Inflammatory macrophage treated with lipopolysaccharide for 1 hour (primary cell): ENCODE data around the gene GNB4.
A peak's percentile ranks its signal among the peaks of the same experiment; 100 is the strongest.

Experiments used
- DNase-seq, 2 donors: peaks; one replicate each; pipeline ENCODE4 v3.0.0-alpha.2; 2020 to 2022

The GNB4 gene

GRCh38 chr3:179451265-179452175 lies at the start of gene GNB4:
TSS of gene GNB4 (minus strand) at chr3:179451470. CDS start at chr3:179426200, 25,270 bp downstream.
- DNase-seq = peak; percentile 87 to 91

DNA sequence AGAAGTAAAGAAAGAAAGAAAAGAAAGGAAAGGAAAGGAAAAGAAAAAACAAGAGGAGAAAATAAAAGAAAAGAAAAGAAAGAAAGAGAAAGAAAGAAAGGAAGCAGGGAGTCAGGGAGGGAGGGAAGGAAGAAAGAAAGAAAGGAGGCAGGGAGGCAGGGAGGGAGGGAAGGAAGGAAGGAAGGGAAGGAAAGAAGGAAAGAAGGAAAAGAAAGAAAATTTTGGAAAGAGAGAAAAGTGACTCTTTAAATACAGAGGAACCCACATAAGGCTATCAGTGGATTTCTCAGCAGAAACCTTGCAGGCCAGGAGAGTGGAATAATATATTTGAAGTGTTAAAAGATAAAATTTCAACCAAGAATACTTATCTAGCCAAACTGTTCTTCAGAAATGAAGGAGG lies 44.2 kb upstream of the GNB4 start:
- DNase-seq = no peak

- no peak for DNase-seq
Measured at GRCh38 chr3:179493260-179493659, 42.0 kb upstream of the GNB4 start.

DNA sequence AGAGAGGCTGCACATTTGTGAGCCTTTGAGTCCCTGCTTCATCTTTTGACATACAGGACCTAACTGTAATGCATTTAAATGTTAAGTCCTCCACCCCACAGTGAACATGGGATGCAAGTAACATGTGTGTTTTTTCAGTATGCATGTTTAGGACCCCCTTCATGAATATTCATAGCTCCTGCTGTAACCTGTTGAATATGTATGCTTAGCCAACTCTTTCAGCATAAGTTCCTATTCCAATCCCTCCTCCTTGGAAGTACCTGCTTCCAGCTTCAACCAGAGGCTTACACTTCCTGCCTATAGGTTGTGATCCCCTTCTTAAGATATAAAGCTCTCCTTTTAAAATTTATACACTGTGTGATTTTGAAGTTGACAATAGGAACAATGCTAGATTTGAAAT lies 36.9 kb upstream of the GNB4 start:
- no peak for DNase-seq

- no peak for DNase-seq
Measured at GRCh38 chr3:179486806-179487205, 35.5 kb upstream of the GNB4 start.

- no peak for DNase-seq
Measured at GRCh38 chr3:179482857-179483256, 31.6 kb upstream of the GNB4 start.

- no peak for DNase-seq
Measured at GRCh38 chr3:179476215-179476614, 24.9 kb upstream of the GNB4 start.

GRCh38 chr3:179474480-179474879 lies 23.2 kb upstream of the GNB4 start:
- no peak for DNase-seq

DNA sequence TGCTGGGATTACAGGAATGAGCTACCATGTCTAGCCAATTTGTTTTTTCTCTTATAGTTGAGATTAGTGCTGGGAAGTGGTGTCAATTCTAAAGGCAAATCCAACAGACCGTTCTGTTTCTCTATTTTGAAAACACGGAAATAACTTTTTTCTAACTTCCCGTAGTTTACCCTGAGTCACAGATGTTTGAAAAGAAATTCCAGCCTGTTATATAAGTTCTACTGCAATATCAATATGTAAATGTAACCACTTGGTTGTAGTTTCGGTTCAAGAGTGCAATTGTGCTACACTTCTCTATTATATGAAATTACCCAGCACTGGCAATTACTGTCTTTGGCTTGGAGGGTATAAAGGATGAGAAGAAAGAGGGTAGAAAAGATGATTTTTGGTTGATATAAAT lies 22.3 kb upstream of the GNB4 start:
- DNase-seq = peak; percentile 90 to 95

GRCh38 chr3:179464323-179465092 lies 13.2 kb upstream of the GNB4 start:
- no peak for DNase-seq

- DNase-seq = no peak
Measured at GRCh38 chr3:179463319-179463718, 12.0 kb upstream of the GNB4 start.

- peak; percentile 29 to 45 for DNase-seq
Measured at GRCh38 chr3:179460260-179460659, 9.0 kb upstream of the GNB4 start.

- DNase-seq = no peak
Measured at GRCh38 chr3:179455954-179456353, 4.7 kb upstream of the GNB4 start.

- no peak for DNase-seq
Measured at GRCh38 chr3:179454887-179455286, 3.6 kb upstream of the GNB4 start.

DNA sequence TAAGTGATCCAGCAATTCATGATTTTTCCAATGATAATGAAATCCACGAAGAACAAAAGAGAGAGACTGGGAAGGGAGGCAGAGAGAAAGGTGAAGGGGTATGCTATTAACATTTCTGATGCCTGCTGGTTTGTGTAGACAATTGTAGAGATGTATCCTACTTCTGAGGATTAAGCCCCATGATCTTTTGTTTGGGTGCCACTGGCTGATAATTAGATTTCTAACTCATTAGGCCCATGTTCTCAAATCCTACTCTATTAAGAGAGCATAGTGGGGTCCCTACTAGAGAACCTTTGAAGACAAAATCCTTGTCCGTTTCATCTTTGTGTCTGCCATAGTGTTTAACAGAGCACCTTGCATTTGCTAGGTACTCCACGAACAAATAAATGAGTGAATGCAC lies 2.7 kb upstream of the GNB4 start:
- DNase-seq = no peak

DNA sequence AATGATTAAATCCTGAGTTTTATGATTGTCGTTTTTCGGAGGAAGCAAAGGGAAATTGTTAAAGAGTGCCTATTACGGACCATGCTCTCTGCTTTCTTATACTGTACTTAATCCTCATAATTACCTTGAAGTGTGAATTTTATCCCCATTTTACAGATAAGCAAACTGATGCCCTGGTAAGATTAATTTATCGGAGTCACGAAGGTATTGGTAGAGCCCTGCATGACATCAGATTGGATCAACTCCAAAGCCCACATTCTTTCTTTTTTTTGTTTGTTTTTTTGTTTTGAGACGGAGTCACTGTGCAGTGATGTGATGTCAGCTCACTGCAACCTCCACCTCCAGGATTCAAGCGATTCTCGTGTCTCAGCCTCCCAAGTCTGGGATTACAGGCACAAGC lies 1.6 kb upstream of the GNB4 start:
- DNase-seq = no peak

GRCh38 chr3:179452176-179452564 lies 900 bp upstream of the GNB4 start:
- no peak for DNase-seq

DNA sequence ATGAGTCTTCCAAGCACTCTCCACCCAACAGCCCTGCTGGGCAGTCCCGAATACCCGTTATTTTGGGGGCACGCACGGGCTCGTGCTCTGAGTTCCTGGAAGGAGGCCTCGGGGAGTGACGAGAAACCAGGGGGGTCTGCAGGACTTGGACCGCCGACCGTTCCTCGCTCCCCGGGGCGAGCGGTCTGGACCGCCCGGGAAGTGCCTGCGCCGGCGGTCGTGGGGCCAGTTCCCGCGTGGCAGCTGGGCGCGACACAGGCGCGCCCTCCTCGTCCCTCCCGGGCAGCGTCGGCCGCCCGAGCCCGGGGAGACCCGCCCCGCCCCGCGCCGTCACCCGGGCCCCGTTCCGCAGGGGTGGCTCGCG lies 387 bp downstream of the GNB4 start:
- peak; percentile 49 to 53 for DNase-seq

- DNase-seq = peak in 1 of 2 donors; percentile 34
Measured at GRCh38 chr3:179450261-179450701, 989 bp downstream of the GNB4 start.

DNA sequence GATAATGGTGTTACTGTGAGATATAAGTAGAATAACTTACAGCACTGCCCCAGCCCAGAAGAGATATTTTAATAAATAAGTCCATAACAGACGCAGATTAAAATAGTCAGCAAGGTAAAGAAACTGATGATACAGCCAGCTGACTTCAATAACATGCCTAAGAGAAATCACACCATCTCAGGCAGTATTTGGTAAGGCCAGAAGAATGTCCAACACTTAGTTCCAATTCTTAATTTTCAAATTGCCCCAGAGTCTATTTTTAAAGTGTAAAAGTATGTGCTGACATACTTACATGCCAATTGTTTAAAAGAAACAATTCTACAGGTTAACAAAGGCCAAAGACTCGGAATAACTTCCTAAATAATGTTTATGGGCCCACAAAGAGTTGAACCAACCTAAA lies 1.6 kb downstream of the GNB4 start:
- DNase-seq = no peak

DNA sequence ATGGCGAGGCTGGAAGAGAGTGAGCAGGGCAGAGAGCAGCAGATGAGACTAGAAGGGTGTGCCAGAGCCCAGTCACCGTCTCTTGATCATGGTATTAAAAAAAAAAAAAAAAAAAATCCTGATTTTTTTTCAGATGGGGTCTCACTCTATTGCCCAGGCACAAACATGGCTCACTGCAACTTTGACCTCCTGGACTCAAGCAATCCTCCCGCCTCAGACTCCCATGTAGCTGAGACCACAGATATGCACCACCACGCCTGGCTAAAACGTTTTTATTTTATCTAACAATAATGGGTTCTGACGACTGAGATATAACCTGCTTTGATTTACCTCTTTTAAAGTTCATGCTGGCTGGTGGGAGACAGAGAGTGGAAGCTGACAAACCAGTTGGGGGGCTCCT lies 4.0 kb downstream of the GNB4 start:
- DNase-seq = no peak

DNA sequence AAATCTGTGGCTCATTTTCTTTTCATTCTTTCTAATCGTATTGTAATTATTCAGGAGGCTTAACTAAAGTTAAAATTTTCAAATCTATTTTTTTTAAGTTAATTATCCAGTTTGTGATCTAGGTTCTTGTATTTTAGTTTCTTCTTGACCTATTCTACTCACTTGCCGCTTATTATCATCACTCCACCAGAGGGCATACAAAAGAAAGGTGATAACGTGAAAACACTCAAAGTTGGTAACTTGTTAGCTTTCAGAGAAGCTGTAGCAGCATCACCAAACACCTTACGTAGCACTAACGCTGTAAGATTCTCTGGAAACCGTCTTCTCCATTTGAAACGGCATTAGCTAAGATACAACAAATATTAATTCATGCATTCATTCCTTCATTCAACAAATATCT lies 4.8 kb downstream of the GNB4 start:
- no peak for DNase-seq

- no peak for DNase-seq
Measured at GRCh38 chr3:179438841-179439240, 12.4 kb downstream of the GNB4 start.

- peak; percentile 38 to 47 for DNase-seq
Measured at GRCh38 chr3:179436517-179436916, 14.8 kb downstream of the GNB4 start.
